Tibial nerve (tissue), 4 donors: ENCODE data around the gene G3BP2.

Source experiments
- CTCF ChIP-seq, 5 experiments: fragments of 200-600 bp in 3 of 5; fragments of 450-650 bp in 2 of 5; sonication (generic) in 3 of 5; IDR thresholded peaks; one replicate each; pipeline ENCODE4 v1.5.1; 2016 to 2019; ENCODE audit warnings: antibody characterized with exemption in 5 of 5, mild to moderate bottlenecking in 3 of 5, moderate library complexity in 2 of 5
- EP300 ChIP-seq, 2 donors: sonication (generic); formaldehyde crosslinking; IDR thresholded peaks; one replicate each; pipeline ENCODE4 v1.6.1; 2017; ENCODE audit warnings: antibody characterized with exemption in 2 of 2, mild to moderate bottlenecking in 1 of 2
- POLR2A ChIP-seq, 2 donors: fragments of 450-650 bp; IDR thresholded peaks; one replicate each; pipeline ENCODE4 v1.6.1; 2017; ENCODE audit warnings: antibody characterized with exemption in 2 of 2, mild to moderate bottlenecking in 2 of 2, moderate library complexity in 2 of 2

GRCh38 chr4:75605928-75606327 is 67.3 kb downstream of the G3BP2 start:
- TF ChIP-seq POLR2A (IDR thresholded peaks at IDR 0.05) (no peak), CTCF (IDR thresholded peaks at IDR 0.05) (no peak), EP300 (IDR thresholded peaks at IDR 0.05) (no peak)
